ENCODE data around the gene PGM3. TPM values are rescaled to one million over a fixed set of nuclear protein-coding genes. Genes with fewer than 3 reads are reported as not detected.

PGM3 gene
- 10 to 100 TPM in 3 of 4 donors, 1 to 10 TPM in 1; 8.9 to 13.5 (median 11.4) TPM for total RNA-seq

GRCh38 chr6:83192871-83193746 is at the start of gene PGM3, which contains the start of gene RWDD2A:
PGM3 (minus strand) TSS chr6:83193265; CDS start chr6:83191012, 2,253 bp downstream.
RWDD2A (plus strand) TSS chr6:83193357; CDS start chr6:83194452, 1,095 bp downstream.
- DNase-seq (ENCODE audit: low spot score in 2 of 2) = peak; percentile 87 to 98
- WGBS, 2 donors = 1% methylated on average over 43 to 70 of the region's 88 CpGs
- intact Hi-C loops (cut with DNase I; ENCODE audit: low total_unique reads) = no loop called here
- peak within 1 kb of the TSS; percentile 82 for H3K4me3 ChIP-seq (ENCODE audit: low read depth, poor library complexity, severe bottlenecking)
- TF ChIP-seq CTCF (IDR thresholded peaks at IDR 0.05) (no peak), POLR2A (IDR thresholded peaks at IDR 0.05) (no peak)

- DNase-seq (ENCODE audit: low spot score in 2 of 2) = no peak
- intact Hi-C loops (cut with DNase I; ENCODE audit: low total_unique reads) = no loop called here
- no peak overlapping the region for H3K4me3 ChIP-seq (ENCODE audit: low read depth, poor library complexity, severe bottlenecking)
- WGBS, 2 donors = 18 to 26% methylated on average over 1 of the region's 1 CpG
- TF ChIP-seq CTCF (IDR thresholded peaks at IDR 0.05) = no peak
- no peak for TF ChIP-seq POLR2A (IDR thresholded peaks at IDR 0.05)
Observed at GRCh38 chr6:83231146-83231545, 38.1 kb upstream of the PGM3 start.

- TF ChIP-seq CTCF (IDR thresholded peaks at IDR 0.05) (no peak), POLR2A (IDR thresholded peaks at IDR 0.05) (no peak)
- 73 to 79% methylated on average over 1 of the region's 1 CpG for WGBS, 2 donors
- intact Hi-C loops (cut with DNase I; ENCODE audit: low total_unique reads) = loop anchor here (10.0 kb wide), 1 partner anchor 278 kb away; no protein-coding TSS in a partner anchor
- no peak for DNase-seq (ENCODE audit: low spot score in 2 of 2)
- no peak overlapping the region for H3K4me3 ChIP-seq (ENCODE audit: low read depth, poor library complexity, severe bottlenecking)
Observed at GRCh38 chr6:83226517-83226916, 33.5 kb upstream of the PGM3 start.

- H3K4me3 ChIP-seq (ENCODE audit: low read depth, poor library complexity, severe bottlenecking) = no peak overlapping the region
- no peak for DNase-seq (ENCODE audit: low spot score in 2 of 2)
- intact Hi-C loops (cut with DNase I; ENCODE audit: low total_unique reads) = loop anchor here (10.0 kb wide), 1 partner anchor 283 kb away; no protein-coding TSS in a partner anchor
- WGBS, 2 donors = 41 to 57% methylated on average over 3 of the region's 3 CpGs
- TF ChIP-seq CTCF (IDR thresholded peaks at IDR 0.05) (no peak), POLR2A (IDR thresholded peaks at IDR 0.05) (no peak)
Observed at GRCh38 chr6:83221889-83222479, 28.9 kb upstream of the PGM3 start.

- H3K4me3 ChIP-seq (ENCODE audit: low read depth, poor library complexity, severe bottlenecking) = no peak overlapping the region
- WGBS, 2 donors = 94 to 96% methylated on average over 1 of the region's 1 CpG
- intact Hi-C loops (cut with DNase I; ENCODE audit: low total_unique reads) = loop anchor here (10.0 kb wide), 1 partner anchor 284 kb away; no protein-coding TSS in a partner anchor
- DNase-seq (ENCODE audit: low spot score in 2 of 2) = no peak
- TF ChIP-seq POLR2A (IDR thresholded peaks at IDR 0.05) = no peak
- TF ChIP-seq CTCF (IDR thresholded peaks at IDR 0.05) = no peak
Observed at GRCh38 chr6:83221276-83221675, 28.2 kb upstream of the PGM3 start.

Measured in lower leg skin (tissue), 4 donors.